Upper lobe of right lung (tissue), 1 donor: ENCODE results near the gene SOX10. TPM values are rescaled to one million over a fixed set of nuclear protein-coding genes. Genes with fewer than 3 reads are reported as not detected.

Source experiments
- ATAC-seq: fragments of 200-7000 bp; cut with Tn5 transposase; one replicate; pipeline ENCODE4 v1.9.1; 2020; ENCODE audit warnings: mild to moderate bottlenecking, moderate library complexity
- DNase-seq: peaks from one replicate; pipeline ENCODE4 v3.0.0-alpha.2; 2020
- H3K27ac ChIP-seq: fragments of 200-600 bp; one replicate; pipeline ENCODE4 v1.8.0; 2022
- H3K27me3 ChIP-seq: fragments of 200-600 bp; one replicate; pipeline ENCODE4 v1.8.0; 2022; ENCODE audit warnings: mild to moderate bottlenecking
- H3K36me3 ChIP-seq: fragments of 200-600 bp; one replicate; pipeline ENCODE4 v1.8.0; 2022
- H3K4me1 ChIP-seq: fragments of 200-600 bp; one replicate; pipeline ENCODE4 v1.8.0; 2022
- H3K4me3 ChIP-seq: fragments of 200-600 bp; one replicate; pipeline ENCODE4 v1.8.0; 2022; ENCODE audit warnings: mild to moderate bottlenecking
- H3K9me3 ChIP-seq: fragments of 200-600 bp; one replicate; pipeline ENCODE4 v1.8.0; 2022
- CTCF ChIP-seq: fragments of 200-600 bp; IDR thresholded peaks from one replicate; pipeline ENCODE4 v1.8.0; 2022; ENCODE audit warnings: antibody characterized with exemption
- intact Hi-C: fragments of 100-400 bp; cut with DNase I; formaldehyde crosslinking; loops from one replicate; pipeline ENCODE4 v1.11.0; 2022
- long read RNA-seq: library from polyadenylated mRNA; unstranded; transcript quantifications from one replicate; pipeline ENCODE4 v2.0.0, GENCODE V29; 2021
- total RNA-seq: library from RNA; stranded (reverse); fragmentation: NEBNext Ultra II Directional; extraction: Animal tissue kit (Norgen Biotek cat#: 25700); gene quantifications from one replicate; pipeline ENCODE4 v1.2.1, GENCODE V29; 2021
- donor health status: DM: no; HTN: yes; CAD: no; lungs with severe emphysema.

SOX10 gene
- total RNA-seq, result not detected
- long read RNA-seq, result 0 reads

- no peaks in the 10 kb centered on the region for H3K27me3 ChIP-seq
- no peaks in the 10 kb centered on the region for H3K4me1 ChIP-seq
- DNase-seq (no peak), ATAC-seq (no peak)
- H3K36me3 ChIP-seq, result no peaks in the 10 kb centered on the region
- TF ChIP-seq CTCF, result no peak
- H3K27ac ChIP-seq, result no peak within 1 kb of the TSS
- intact Hi-C loops, result no loop called here
- H3K9me3 ChIP-seq, result no peaks in the 10 kb centered on the region
- no peak within 1 kb of the TSS for H3K4me3 ChIP-seq
Measured at GRCh38 chr22:37983860-37984791, at the start of gene SOX10. Gene SOX10, minus strand, starts transcription at chr22:37984555. Its CDS starts 771 bp downstream, at chr22:37983784.

GRCh38 chr22:38033522-38034277 is 49.3 kb upstream of the SOX10 start:
- intact Hi-C loops, result no loop called here
- Histone ChIP-seq H3K27ac (peak overlapping the region; percentile 36), H3K4me1 (peaks cover 18% of the 10 kb centered on the region), H3K36me3 (no peaks in the 10 kb centered on the region), H3K27me3 (no peaks in the 10 kb centered on the region), H3K9me3 (no peaks in the 10 kb centered on the region), H3K4me3 (no peak overlapping the region)
- ATAC-seq (peak; percentile 2), DNase-seq (no peak)
- no peak for TF ChIP-seq CTCF

DNA sequence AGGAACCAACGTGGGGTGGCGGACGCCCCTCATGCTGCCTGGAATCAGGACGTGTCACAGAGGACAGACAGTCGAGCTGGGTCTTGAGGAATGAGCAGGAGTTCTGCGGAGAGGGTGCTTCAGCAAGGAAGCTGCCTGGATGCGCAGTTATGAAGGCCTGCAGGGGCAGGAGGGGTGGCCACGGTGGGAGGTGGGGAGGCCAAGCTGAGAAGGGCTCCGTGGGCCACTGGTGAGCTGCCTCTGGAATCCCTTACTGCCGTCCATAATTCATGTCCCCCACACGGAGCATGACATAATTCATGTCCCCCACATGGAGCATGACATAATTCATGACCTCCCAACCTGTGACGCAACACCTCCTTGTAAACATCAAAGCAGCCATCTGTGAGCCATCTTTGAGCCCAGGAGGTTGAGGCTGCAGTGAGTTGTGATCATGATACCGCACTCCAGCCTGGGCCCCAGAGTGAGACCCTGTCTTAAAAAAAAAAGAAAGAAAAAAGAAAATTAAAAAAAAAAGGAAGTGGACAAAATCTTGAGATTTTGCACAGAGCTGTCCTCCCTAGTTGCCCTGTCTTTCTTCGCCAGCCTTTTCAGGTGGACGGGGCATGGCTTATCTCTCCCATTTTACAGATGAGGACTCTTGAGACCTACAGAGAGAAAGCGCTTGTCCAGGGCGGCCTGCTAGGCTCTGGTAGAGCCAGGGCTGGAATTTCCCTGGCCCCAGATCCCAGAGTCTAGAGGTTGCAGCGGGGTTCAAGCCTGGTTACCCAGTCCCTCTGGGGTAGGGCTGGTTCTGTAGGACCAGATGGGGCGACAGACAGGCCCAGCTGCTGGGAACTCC is 48.5 kb upstream of the SOX10 start:
- Histone ChIP-seq H3K27me3 (no peaks in the 10 kb centered on the region), H3K4me1 (peaks cover 18% of the 10 kb centered on the region), H3K9me3 (no peaks in the 10 kb centered on the region), H3K36me3 (no peaks in the 10 kb centered on the region), H3K27ac (peak overlapping the region; percentile 36), H3K4me3 (no peak overlapping the region)
- DNase-seq (no peak), ATAC-seq (no peak)
- TF ChIP-seq CTCF, result no peak
- intact Hi-C loops, result no loop called here

GRCh38 chr22:38031491-38031890 is 47.1 kb upstream of the SOX10 start:
- H3K27ac ChIP-seq, result no peak overlapping the region
- no peak overlapping the region for H3K4me3 ChIP-seq
- no peak for ATAC-seq
- DNase-seq, result no peak
- TF ChIP-seq CTCF, result no peak
- H3K4me1 ChIP-seq, result peaks cover 18% of the 10 kb centered on the region
- intact Hi-C loops, result no loop called here
- H3K36me3 ChIP-seq, result no peaks in the 10 kb centered on the region
- H3K9me3 ChIP-seq, result no peaks in the 10 kb centered on the region
- no peaks in the 10 kb centered on the region for H3K27me3 ChIP-seq
